Neural progenitor cell (in vitro differentiated cells): ENCODE data around the gene WDFY2. TPM values are rescaled to one million over a fixed set of nuclear protein-coding genes. Genes with fewer than 3 reads are reported as not detected.
A peak's percentile ranks its signal among the peaks of the same experiment; 100 is the strongest.

Experiments
- DNase-seq: peaks from one replicate; pipeline ENCODE4 v3.0.0-alpha.2; 2016; ENCODE audit warnings: low spot score
- H2AFZ ChIP-seq: fragments of 200-600 bp; sonication (generic); replicated peaks from 2 replicates; pipeline ENCODE4 v1.6.1; 2016; ENCODE audit warnings: antibody characterized with exemption
- H3F3A ChIP-seq: fragments of 200-600 bp; sonication (generic); 2 replicates; pipeline ENCODE4 v1.6.1; 2016; ENCODE audit warnings: antibody characterized with exemption, low read depth
- H3K27ac ChIP-seq: fragments of 200-600 bp; sonication (generic); 2 replicates; pipeline ENCODE4 v1.5.1; 2016; ENCODE audit warnings: mild to moderate bottlenecking
- H3K27me3 ChIP-seq: fragments of 200-600 bp; sonication (generic); 2 replicates; pipeline ENCODE4 v1.6.1; 2016; ENCODE audit warnings: mild to moderate bottlenecking, moderate library complexity
- H3K36me3 ChIP-seq: fragments of 200-600 bp; sonication (generic); 2 replicates; pipeline ENCODE4 v1.5.1; 2016
- H3K4me1 ChIP-seq: fragments of 200-600 bp; sonication (generic); 2 replicates; pipeline ENCODE4 v1.6.1; 2016; ENCODE audit warnings: mixed run types
- H3K4me2 ChIP-seq: fragments of 200-600 bp; sonication (generic); 2 replicates; pipeline ENCODE4 v1.6.1; 2016
- H3K4me3 ChIP-seq: fragments of 200-600 bp; sonication (generic); 2 replicates; pipeline ENCODE4 v1.5.1; 2016
- H3K79me2 ChIP-seq: fragments of 200-600 bp; sonication (generic); 2 replicates; pipeline ENCODE4 v1.6.1; 2016; ENCODE audit warnings: low read depth
- H3K9ac ChIP-seq: fragments of 200-600 bp; sonication (generic); 2 replicates; pipeline ENCODE4 v1.6.1; 2016
- H3K9me3 ChIP-seq: fragments of 200-600 bp; sonication (generic); 2 replicates; pipeline ENCODE4 v1.5.1; 2016; ENCODE audit warnings: low read depth
- H4K20me1 ChIP-seq: fragments of 200-600 bp; sonication (generic); 2 replicates; pipeline ENCODE4 v1.6.1; 2016; ENCODE audit warnings: low read depth
- H3K27ac Mint-ChIP-seq: 3 replicates; pipeline ENCODE4 v1.8.0; 2021; ENCODE audit warnings: mixed read lengths
- H3K27me3 Mint-ChIP-seq: 2 replicates; pipeline ENCODE4 v1.8.0; 2022; ENCODE audit warnings: low read depth, mild to moderate bottlenecking, inconsistent platforms, moderate library complexity, mixed read lengths; ENCODE audit not compliant: insufficient read depth
- H3K36me3 Mint-ChIP-seq: 3 replicates; pipeline ENCODE4 v1.8.0; 2021; ENCODE audit warnings: mixed read lengths
- H3K4me1 Mint-ChIP-seq: 3 replicates; pipeline ENCODE4 v1.8.0; 2021; ENCODE audit warnings: mixed read lengths
- H3K4me3 Mint-ChIP-seq: 3 replicates; pipeline ENCODE4 v1.8.0; 2021; ENCODE audit warnings: mild to moderate bottlenecking, moderate library complexity, mixed read lengths
- H3K9me3 Mint-ChIP-seq: 3 replicates; pipeline ENCODE4 v1.8.0; 2020; ENCODE audit warnings: mixed read lengths
- CTCF ChIP-seq: fragments of 200-600 bp; sonication (generic); IDR thresholded peaks from 2 replicates; pipeline ENCODE4 v1.5.1; 2017; ENCODE audit warnings: antibody characterized with exemption, mild to moderate bottlenecking
- EZH2 ChIP-seq: fragments of 200-600 bp; sonication (generic); IDR thresholded peaks from 2 replicates; pipeline ENCODE4 v1.6.1; 2017; ENCODE audit warnings: antibody characterized with exemption, mild to moderate bottlenecking, moderate library complexity
- EZH2phosphoT487 ChIP-seq: fragments of 200-600 bp; sonication (generic); IDR thresholded peaks from 2 replicates; pipeline ENCODE4 v1.6.1; 2017; ENCODE audit warnings: antibody characterized with exemption
- total RNA-seq: library from RNA; depleted of rRNA; stranded (reverse); fragments of >200 nt; gene quantifications from 2 replicates; pipeline ENCODE4 v1.2.3, GENCODE V29; 2015; ENCODE audit warnings: low replicate concordance

WDFY2 gene
- total RNA-seq, 1 donor from 2014 or later = 18.3 TPM

GRCh38 chr13:51778392-51778791 is 194.1 kb downstream of the WDFY2 start:
- Histone ChIP-seq H3K9me3 (no peaks in the 10 kb centered on the region), H3K79me2 (no peaks in the 10 kb centered on the region), H3K36me3 (no peaks in the 10 kb centered on the region), H3K27me3 (no peaks in the 10 kb centered on the region), H4K20me1 (no peaks in the 10 kb centered on the region), H3K27ac (no peak overlapping the region), H3K4me3 (no peak overlapping the region), H3F3A (no peaks in the 10 kb centered on the region), H3K4me1 (peaks cover 3% of the 10 kb centered on the region), H2AFZ (no peak overlapping the region), H3K9ac (no peak overlapping the region), H3K4me2 (no peak overlapping the region)
- Mint-ChIP-seq H3K36me3 (peaks cover 3% of the 10 kb centered on the region), H3K27me3 (peaks cover 5% of the 10 kb centered on the region), H3K27ac (peak overlapping the region; percentile 33), H3K9me3 (no peaks in the 10 kb centered on the region), H3K4me3 (no peak overlapping the region), H3K4me1 (peaks cover 18% of the 10 kb centered on the region)
- no peak for DNase-seq
- TF ChIP-seq EZH2phosphoT487 (no peak), EZH2 (no peak), CTCF (no peak)

GRCh38 chr13:51780099-51780498 is 195.8 kb downstream of the WDFY2 start:
- Histone ChIP-seq H3K4me1 (peaks cover 3% of the 10 kb centered on the region), H3K79me2 (no peaks in the 10 kb centered on the region), H3K36me3 (no peaks in the 10 kb centered on the region), H4K20me1 (no peaks in the 10 kb centered on the region), H3K9me3 (no peaks in the 10 kb centered on the region), H3K4me3 (no peak overlapping the region), H3K27ac (no peak overlapping the region), H3K4me2 (no peak overlapping the region), H3K9ac (no peak overlapping the region), H2AFZ (no peak overlapping the region), H3K27me3 (no peaks in the 10 kb centered on the region), H3F3A (no peaks in the 10 kb centered on the region)
- DNase-seq = no peak
- Mint-ChIP-seq H3K27ac (no peak overlapping the region), H3K27me3 (peaks cover 5% of the 10 kb centered on the region), H3K4me1 (peaks cover 24% of the 10 kb centered on the region), H3K36me3 (peaks cover 3% of the 10 kb centered on the region), H3K4me3 (no peak overlapping the region), H3K9me3 (no peaks in the 10 kb centered on the region)
- TF ChIP-seq EZH2 (no peak), CTCF (no peak), EZH2phosphoT487 (no peak)

GRCh38 chr13:51781246-51782022 is 197.2 kb downstream of the WDFY2 start:
- Mint-ChIP-seq H3K36me3 (peaks cover under 1% of the 10 kb centered on the region), H3K9me3 (no peaks in the 10 kb centered on the region), H3K4me1 (peaks cover 36% of the 10 kb centered on the region), H3K27ac (peak overlapping the region; percentile 76), H3K27me3 (peaks cover 5% of the 10 kb centered on the region), H3K4me3 (peak overlapping the region; percentile 5)
- Histone ChIP-seq H3K36me3 (no peaks in the 10 kb centered on the region), H2AFZ (no peak overlapping the region), H3K27me3 (no peaks in the 10 kb centered on the region), H3K79me2 (no peaks in the 10 kb centered on the region), H3K4me2 (no peak overlapping the region), H3K4me3 (no peak overlapping the region), H3K27ac (no peak overlapping the region), H3K4me1 (peaks cover 10% of the 10 kb centered on the region), H3K9me3 (no peaks in the 10 kb centered on the region), H3K9ac (no peak overlapping the region), H3F3A (peaks cover 1% of the 10 kb centered on the region), H4K20me1 (no peaks in the 10 kb centered on the region)
- peak; percentile 64 for DNase-seq
- TF ChIP-seq EZH2phosphoT487 (no peak), EZH2 (no peak), CTCF (peak; percentile 56)
